GM23248 (cell line): ENCODE measurements around the gene SIK3. TPM values are rescaled to one million over a fixed set of nuclear protein-coding genes. Genes with fewer than 3 reads are reported as not detected.

Experiments used
- DNase-seq: peaks from one replicate; pipeline ENCODE4 v3.0.0-alpha.2; 2015
- H2AFZ ChIP-seq: fragments of 200-600 bp; sonication (generic); 2 replicates; pipeline ENCODE4 v1.6.1; 2016; ENCODE audit warnings: antibody characterized with exemption
- H3F3A ChIP-seq: fragments of 200-600 bp; sonication (generic); 2 replicates; pipeline ENCODE4 v1.6.1; 2016; ENCODE audit warnings: mild to moderate bottlenecking, antibody characterized with exemption, mixed run types; ENCODE audit not compliant: insufficient read depth
- H3K27ac ChIP-seq: fragments of 200-600 bp; sonication (generic); 2 replicates; pipeline ENCODE4 v1.5.1; 2016; ENCODE audit warnings: mild to moderate bottlenecking
- H3K27me3 ChIP-seq: fragments of 200-600 bp; sonication (generic); replicated peaks from 2 replicates; pipeline ENCODE4 v1.6.1; 2016; ENCODE audit warnings: mild to moderate bottlenecking; ENCODE audit not compliant: insufficient read depth
- H3K36me3 ChIP-seq: fragments of 200-600 bp; sonication (generic); 2 replicates; pipeline ENCODE4 v1.6.1; 2016; ENCODE audit warnings: low read depth, mild to moderate bottlenecking
- H3K4me1 ChIP-seq: fragments of 200-600 bp; sonication (generic); 2 replicates; pipeline ENCODE4 v1.6.1; 2016; ENCODE audit warnings: mild to moderate bottlenecking; ENCODE audit not compliant: insufficient read depth
- H3K4me2 ChIP-seq: fragments of 200-600 bp; sonication (generic); one replicate; pipeline ENCODE4 v1.6.1; 2016; ENCODE audit warnings: mild to moderate bottlenecking; ENCODE audit not compliant: unreplicated experiment
- H3K4me3 ChIP-seq: fragments of 200-600 bp; sonication (generic); 2 replicates; pipeline ENCODE4 v1.5.1; 2016; ENCODE audit warnings: mild to moderate bottlenecking
- H3K79me2 ChIP-seq: fragments of 200-600 bp; sonication (generic); 2 replicates; pipeline ENCODE4 v1.6.1; 2016; ENCODE audit warnings: mild to moderate bottlenecking; ENCODE audit not compliant: insufficient read depth
- H3K9ac ChIP-seq: fragments of 200-600 bp; sonication (generic); 2 replicates; pipeline ENCODE4 v1.6.1; 2016; ENCODE audit warnings: mild to moderate bottlenecking
- H3K9me2 ChIP-seq: fragments of 200-600 bp; sonication (generic); 2 replicates; pipeline ENCODE4 v1.6.1; 2016; ENCODE audit warnings: mixed run types, mild to moderate bottlenecking, moderate library complexity; ENCODE audit not compliant: insufficient read depth
- H3K9me3 ChIP-seq: fragments of 200-600 bp; sonication (generic); one replicate; pipeline ENCODE4 v1.6.1; 2017; ENCODE audit warnings: low read depth
- H4K20me1 ChIP-seq: fragments of 200-600 bp; sonication (generic); 2 replicates; pipeline ENCODE4 v1.6.0; 2016; ENCODE audit not compliant: insufficient read depth
- EZH2 ChIP-seq: fragments of 200-600 bp; sonication (generic); IDR thresholded peaks from 2 replicates; pipeline ENCODE4 v1.6.1; 2018; ENCODE audit warnings: antibody characterized with exemption, mild to moderate bottlenecking; ENCODE audit not compliant: insufficient read depth, poor library complexity, severe bottlenecking
- EZH2phosphoT487 ChIP-seq: fragments of 200-600 bp; sonication (generic); IDR thresholded peaks from 2 replicates; pipeline ENCODE4 v1.6.1; 2018; ENCODE audit warnings: antibody characterized with exemption, moderate library complexity, mild to moderate bottlenecking, low read depth; ENCODE audit not compliant: insufficient read depth
- WGBS, 2 experiments: methylation state at CpG; one replicate each; pipeline ENCODE4 v1.1.6; 2015 to 2017; ENCODE audit warnings: low lambda C conversion rate in 2 of 2, low coverage in 1 of 2; ENCODE audit errors: missing lambda C conversion rate in 2 of 2; 5-methylcytosine and 5-hydroxymethylcytosine counted together
- in situ Hi-C: fragments of 300-500 bp; cut with MboI; formaldehyde crosslinking; loops from 2 replicates; pipeline ENCODE4 v1.15.0; 2020
- polyA plus RNA-seq: library from polyadenylated mRNA; unstranded; fragments of >200 nt; fragmentation: Nextera tagmentation; extraction: Ambion mirVana; gene quantifications from 2 replicates; pipeline ENCODE4 v1.2.1, GENCODE V29; 2016
- total RNA-seq: library from RNA; depleted of rRNA; stranded (reverse); fragments of >200 nt; shearing (Covaris generic); gene quantifications from 2 replicates; pipeline ENCODE4 v1.2.3, GENCODE V29; 2014

SIK3 gene
- total and polyA plus RNA-seq, 2 experiments from 2014 or later, result 4.2 to 15.5 TPM

- WGBS, 2 experiments, result 96 to 100% methylated on average over 2 of the region's 2 CpGs
- in situ Hi-C loops, result no loop called here
- H3F3A ChIP-seq, result no peaks in the 10 kb centered on the region
- H4K20me1 ChIP-seq, result no peaks in the 10 kb centered on the region
- no peaks in the 10 kb centered on the region for H3K9me3 ChIP-seq
- H2AFZ ChIP-seq, result no peak overlapping the region
- no peak for TF ChIP-seq EZH2phosphoT487
- peaks cover 11% of the 10 kb centered on the region for H3K36me3 ChIP-seq
- H3K4me1 ChIP-seq, result peaks cover 3% of the 10 kb centered on the region; the same call in 1 of the 2 replicates
- no peak overlapping the region for H3K4me2 ChIP-seq
- H3K9me2 ChIP-seq, result no peaks in the 10 kb centered on the region
- H3K79me2 ChIP-seq, result no peaks in the 10 kb centered on the region
- no peak for DNase-seq
- no peaks in the 10 kb centered on the region for H3K27me3 ChIP-seq
- no peak overlapping the region for H3K9ac ChIP-seq
- no peak overlapping the region for H3K27ac ChIP-seq
- H3K4me3 ChIP-seq, result no peak overlapping the region
Observed at GRCh38 chr11:116893906-116894305, 204.3 kb downstream of the SIK3 start.

GRCh38 chr11:116893437-116893836 lies 204.8 kb downstream of the SIK3 start:
- in situ Hi-C loops, result no loop called here
- no peaks in the 10 kb centered on the region for H4K20me1 ChIP-seq

GRCh38 chr11:116892374-116892773 lies 205.9 kb downstream of the SIK3 start:
- no peak overlapping the region for H2AFZ ChIP-seq
- H3K79me2 ChIP-seq, result no peaks in the 10 kb centered on the region
- TF ChIP-seq EZH2 (no peak), EZH2phosphoT487 (no peak)
- H3K4me1 ChIP-seq, result peaks cover 18% of the 10 kb centered on the region
- peaks cover 11% of the 10 kb centered on the region for H3K36me3 ChIP-seq
- H4K20me1 ChIP-seq, result no peaks in the 10 kb centered on the region
- in situ Hi-C loops, result no loop called here
- H3K4me2 ChIP-seq, result no peak overlapping the region
- no peaks in the 10 kb centered on the region for H3K9me2 ChIP-seq
- WGBS, 2 experiments, result 80 to 86% methylated on average over 2 of the region's 2 CpGs
- H3K9me3 ChIP-seq, result no peaks in the 10 kb centered on the region
- H3K27me3 ChIP-seq, result no peaks in the 10 kb centered on the region
- H3K9ac ChIP-seq, result no peak overlapping the region
- no peak for DNase-seq
- no peaks in the 10 kb centered on the region; the same call in 1 of the 2 replicates for H3F3A ChIP-seq
- no peak overlapping the region for H3K4me3 ChIP-seq
- H3K27ac ChIP-seq, result no peak overlapping the region

More at GRCh38 chr11:116893437-116893836, 204.8 kb downstream of the SIK3 start:
- Histone ChIP-seq H3K36me3 (peaks cover 11% of the 10 kb centered on the region), H3K9me2 (no peaks in the 10 kb centered on the region), H3K4me1 (peaks cover 8% of the 10 kb centered on the region), H3K27ac (no peak overlapping the region), H3K79me2 (no peaks in the 10 kb centered on the region), H3K4me3 (no peak overlapping the region), H3K4me2 (no peak overlapping the region), H3K27me3 (no peaks in the 10 kb centered on the region), H3K9ac (no peak overlapping the region), H3F3A (no peaks in the 10 kb centered on the region), H2AFZ (no peak overlapping the region), H3K9me3 (no peaks in the 10 kb centered on the region)
- TF ChIP-seq EZH2 (no peak), EZH2phosphoT487 (no peak)
- DNase-seq, result no peak
- 76% methylated on average over 3 of the region's 3 CpGs for WGBS, 2 experiments

- no peaks in the 10 kb centered on the region for H3K9me2 ChIP-seq
- peaks cover 23% of the 10 kb centered on the region for H3K4me1 ChIP-seq
- no peaks in the 10 kb centered on the region for H3K9me3 ChIP-seq
- TF ChIP-seq EZH2phosphoT487, result no peak
- TF ChIP-seq EZH2, result no peak
- no peak overlapping the region for H3K4me3 ChIP-seq
- DNase-seq, result no peak
- H3K4me2 ChIP-seq, result no peak overlapping the region
- H3K79me2 ChIP-seq, result no peaks in the 10 kb centered on the region
- peaks cover 2% of the 10 kb centered on the region; the same call in 1 of the 2 replicates for H3F3A ChIP-seq
- H3K27me3 ChIP-seq, result no peaks in the 10 kb centered on the region
- peaks cover 11% of the 10 kb centered on the region for H3K36me3 ChIP-seq
- in situ Hi-C loops, result no loop called here
- no peaks in the 10 kb centered on the region for H4K20me1 ChIP-seq
- no peak overlapping the region for H2AFZ ChIP-seq
- no peak overlapping the region for H3K9ac ChIP-seq
- no peak overlapping the region for H3K27ac ChIP-seq
- WGBS, 2 experiments, result 95 to 97% methylated on average over 2 of the region's 2 CpGs
Observed at GRCh38 chr11:116891746-116892145, 206.5 kb downstream of the SIK3 start.

GRCh38 chr11:116890607-116891006 lies 207.6 kb downstream of the SIK3 start:
- Histone ChIP-seq H3K9me3 (no peaks in the 10 kb centered on the region), H3K4me3 (no peak overlapping the region), H3K27ac (no peak overlapping the region), H3F3A (peaks cover 6% of the 10 kb centered on the region; the same call in 1 of the 2 replicates), H3K27me3 (no peaks in the 10 kb centered on the region), H3K4me2 (no peak overlapping the region), H4K20me1 (no peaks in the 10 kb centered on the region), H3K9me2 (no peaks in the 10 kb centered on the region), H3K36me3 (peaks cover 11% of the 10 kb centered on the region), H3K79me2 (no peaks in the 10 kb centered on the region), H3K9ac (no peak overlapping the region), H2AFZ (no peak overlapping the region), H3K4me1 (peaks cover 33% of the 10 kb centered on the region)
- WGBS, 2 experiments, result 92 to 96% methylated on average over 4 of the region's 4 CpGs
- in situ Hi-C loops, result no loop called here
- no peak for DNase-seq
- TF ChIP-seq EZH2 (no peak), EZH2phosphoT487 (no peak)
